Neural cell (in vitro differentiated cells): ENCODE data around the gene MRPL11.

Experiments
- EP300 ChIP-seq: fragments of 450-650 bp; conservative IDR thresholded peaks from 2 replicates; pipeline ENCODE4 v1.6.1; 2014; ENCODE audit warnings: antibody characterized with exemption, mild to moderate bottlenecking, moderate library complexity; ENCODE audit not compliant: poor library complexity, severe bottlenecking
- EZH2 ChIP-seq: fragments of 200-600, 300-800 bp; shearing (Covaris generic), sonication (generic); IDR thresholded peaks from 2 replicates; pipeline ENCODE4 v1.6.1; 2014; ENCODE audit warnings: antibody characterized with exemption, low read length, borderline replicate concordance, mild to moderate bottlenecking; ENCODE audit not compliant: insufficient read depth, poor library complexity, severe bottlenecking
- MXI1 ChIP-seq: fragments of 450-650 bp; conservative IDR thresholded peaks from 2 replicates; pipeline ENCODE4 v1.6.1; 2014; ENCODE audit warnings: antibody characterized with exemption, mild to moderate bottlenecking; ENCODE audit not compliant: poor library complexity, severe bottlenecking
- POLR2AphosphoS5 ChIP-seq: IDR thresholded peaks from 2 replicates; pipeline ENCODE4 v1.6.1; 2012
- RAD21 ChIP-seq: fragments of 450-650 bp; conservative IDR thresholded peaks from 2 replicates; pipeline ENCODE4 v1.6.1; 2014; ENCODE audit warnings: antibody characterized with exemption, mild to moderate bottlenecking, moderate library complexity
- SMC3 ChIP-seq: fragments of 450-650 bp; conservative IDR thresholded peaks from 2 replicates; pipeline ENCODE4 v1.6.1; 2014; ENCODE audit warnings: antibody characterized with exemption, mild to moderate bottlenecking, moderate library complexity; ENCODE audit not compliant: poor library complexity
- TAF1 ChIP-seq: IDR thresholded peaks from 2 replicates; pipeline ENCODE4 v1.6.1; 2012; ENCODE audit warnings: low read depth
- TF ChIP-seq, protein P1 (sequence below): fragments of 450-650 bp; IDR thresholded peaks from 2 replicates; pipeline ENCODE4 v1.5.1; 2014; ENCODE audit warnings: antibody characterized with exemption, mild to moderate bottlenecking, moderate library complexity; ENCODE audit not compliant: poor library complexity, severe bottlenecking
- TF ChIP-seq, protein P2 (sequence below): IDR thresholded peaks from 2 replicates; pipeline ENCODE4 v1.6.1; 2012; ENCODE audit warnings: borderline replicate concordance

DNA sequence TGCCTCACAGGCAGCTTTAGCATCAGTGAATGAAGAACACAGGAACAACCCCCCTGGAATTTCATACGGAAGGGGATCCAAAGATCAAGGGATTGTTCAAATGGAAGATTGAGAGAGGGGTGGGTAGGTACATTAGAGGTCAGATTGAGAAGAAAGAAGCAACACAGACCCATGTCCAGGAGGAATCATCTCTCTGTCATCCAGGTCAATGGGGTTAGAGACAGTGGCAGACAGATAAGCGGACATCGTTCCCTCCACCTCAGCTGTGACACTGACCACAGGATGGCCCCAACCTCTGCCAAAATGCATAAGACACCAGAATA lies 19.7 kb downstream of the MRPL11 start:
- TF ChIP-seq, protein P1, sequence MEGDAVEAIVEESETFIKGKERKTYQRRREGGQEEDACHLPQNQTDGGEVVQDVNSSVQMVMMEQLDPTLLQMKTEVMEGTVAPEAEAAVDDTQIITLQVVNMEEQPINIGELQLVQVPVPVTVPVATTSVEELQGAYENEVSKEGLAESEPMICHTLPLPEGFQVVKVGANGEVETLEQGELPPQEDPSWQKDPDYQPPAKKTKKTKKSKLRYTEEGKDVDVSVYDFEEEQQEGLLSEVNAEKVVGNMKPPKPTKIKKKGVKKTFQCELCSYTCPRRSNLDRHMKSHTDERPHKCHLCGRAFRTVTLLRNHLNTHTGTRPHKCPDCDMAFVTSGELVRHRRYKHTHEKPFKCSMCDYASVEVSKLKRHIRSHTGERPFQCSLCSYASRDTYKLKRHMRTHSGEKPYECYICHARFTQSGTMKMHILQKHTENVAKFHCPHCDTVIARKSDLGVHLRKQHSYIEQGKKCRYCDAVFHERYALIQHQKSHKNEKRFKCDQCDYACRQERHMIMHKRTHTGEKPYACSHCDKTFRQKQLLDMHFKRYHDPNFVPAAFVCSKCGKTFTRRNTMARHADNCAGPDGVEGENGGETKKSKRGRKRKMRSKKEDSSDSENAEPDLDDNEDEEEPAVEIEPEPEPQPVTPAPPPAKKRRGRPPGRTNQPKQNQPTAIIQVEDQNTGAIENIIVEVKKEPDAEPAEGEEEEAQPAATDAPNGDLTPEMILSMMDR, result no peak
- TF ChIP-seq TAF1 (no peak), POLR2AphosphoS5 (no peak), EZH2 (no peak), SMC3 (no peak), EP300 (no peak), RAD21 (no peak), MXI1 (no peak)
- TF ChIP-seq, protein P2, sequence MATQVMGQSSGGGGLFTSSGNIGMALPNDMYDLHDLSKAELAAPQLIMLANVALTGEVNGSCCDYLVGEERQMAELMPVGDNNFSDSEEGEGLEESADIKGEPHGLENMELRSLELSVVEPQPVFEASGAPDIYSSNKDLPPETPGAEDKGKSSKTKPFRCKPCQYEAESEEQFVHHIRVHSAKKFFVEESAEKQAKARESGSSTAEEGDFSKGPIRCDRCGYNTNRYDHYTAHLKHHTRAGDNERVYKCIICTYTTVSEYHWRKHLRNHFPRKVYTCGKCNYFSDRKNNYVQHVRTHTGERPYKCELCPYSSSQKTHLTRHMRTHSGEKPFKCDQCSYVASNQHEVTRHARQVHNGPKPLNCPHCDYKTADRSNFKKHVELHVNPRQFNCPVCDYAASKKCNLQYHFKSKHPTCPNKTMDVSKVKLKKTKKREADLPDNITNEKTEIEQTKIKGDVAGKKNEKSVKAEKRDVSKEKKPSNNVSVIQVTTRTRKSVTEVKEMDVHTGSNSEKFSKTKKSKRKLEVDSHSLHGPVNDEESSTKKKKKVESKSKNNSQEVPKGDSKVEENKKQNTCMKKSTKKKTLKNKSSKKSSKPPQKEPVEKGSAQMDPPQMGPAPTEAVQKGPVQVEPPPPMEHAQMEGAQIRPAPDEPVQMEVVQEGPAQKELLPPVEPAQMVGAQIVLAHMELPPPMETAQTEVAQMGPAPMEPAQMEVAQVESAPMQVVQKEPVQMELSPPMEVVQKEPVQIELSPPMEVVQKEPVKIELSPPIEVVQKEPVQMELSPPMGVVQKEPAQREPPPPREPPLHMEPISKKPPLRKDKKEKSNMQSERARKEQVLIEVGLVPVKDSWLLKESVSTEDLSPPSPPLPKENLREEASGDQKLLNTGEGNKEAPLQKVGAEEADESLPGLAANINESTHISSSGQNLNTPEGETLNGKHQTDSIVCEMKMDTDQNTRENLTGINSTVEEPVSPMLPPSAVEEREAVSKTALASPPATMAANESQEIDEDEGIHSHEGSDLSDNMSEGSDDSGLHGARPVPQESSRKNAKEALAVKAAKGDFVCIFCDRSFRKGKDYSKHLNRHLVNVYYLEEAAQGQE, result no peak
